H1 (cell line): Measurements from ENCODE around the gene IRAG1. TPM values are rescaled to one million over a fixed set of nuclear protein-coding genes. Genes with fewer than 3 reads are reported as not detected.

Experiments used
- CHD7 ChIP-seq: fragments of 300-600 bp; sonication (generic); IDR thresholded peaks from 2 replicates; pipeline ENCODE4 v1.7.1; 2012; ENCODE audit warnings: low read length, moderate library complexity, mild to moderate bottlenecking, inconsistent platforms; ENCODE audit not compliant: insufficient replicate concordance
- E2F6 ChIP-seq: IDR thresholded peaks from 2 replicates; pipeline ENCODE4 v1.6.1; 2012; ENCODE audit warnings: inconsistent platforms
- MAX ChIP-seq: IDR thresholded peaks from 2 replicates; pipeline ENCODE4 v1.6.1; 2012; ENCODE audit warnings: inconsistent platforms
- POLR2A ChIP-seq, 2 experiments: IDR thresholded peaks; 1 replicate in 1 of 2; 2 replicates in 1 of 2; pipeline ENCODE4 v1.6.1; 2011; ENCODE audit warnings: low read depth in 2 of 2, low read length in 2 of 2, mild to moderate bottlenecking in 2 of 2; ENCODE audit errors: control extremely low read depth in 1 of 2
- POLR2AphosphoS5 ChIP-seq: IDR thresholded peaks from 2 replicates; pipeline ENCODE4 v1.6.1; 2011; ENCODE audit warnings: low read depth, low read length
- RBBP5 ChIP-seq: IDR thresholded peaks from 2 replicates; pipeline ENCODE4 v1.7.1; 2012; ENCODE audit warnings: low read depth, mild to moderate bottlenecking, inconsistent platforms, low read length, moderate library complexity, borderline replicate concordance
- SRF ChIP-seq: IDR thresholded peaks from 2 replicates; pipeline ENCODE4 v1.6.1; 2011; ENCODE audit warnings: mild to moderate bottlenecking, low read depth, low read length, moderate library complexity
- USF2 ChIP-seq: IDR thresholded peaks from 2 replicates; pipeline ENCODE4 v1.6.1; 2011; ENCODE audit warnings: low read length, improper control_type of control experiment
- polyA plus RNA-seq, 7 experiments: library from polyadenylated mRNA; depleted of rRNA in 3 of 7; stranded (reverse) in 5 of 7; unstranded in 2 of 7; fragments of >200 nt in 5 of 7; fragments of 200-250 nt in 2 of 7; gene quantifications; 1 replicate in 5 of 7; 2 replicates in 1 of 7; 4 replicates in 1 of 7; pipeline versions ENCODE4 v1.2.1 to v1.2.3, GENCODE V29; 2011 to 2013; ENCODE audit warnings: missing spikeins in 2 of 7, mixed read lengths in 2 of 7
- total RNA-seq: library from RNA; stranded (reverse); fragmentation: NEBNext Ultra II Directional; extraction: Animal tissue kit (Norgen Biotek cat#: 25700); gene quantifications from 2 replicates; pipeline ENCODE4 v1.2.1, GENCODE V29; 2021

Gene IRAG1
- total and polyA plus RNA-seq, 2 of the 8 experiments (the other 6 are each of a cell fraction or from before 2014, with no cell fraction given), result 1.8 to 2.7 TPM

GRCh38 chr11:10667521-10667885 is 26.1 kb downstream of the IRAG1 start (continued):
- TF ChIP-seq CHD7, result no peak
- TF ChIP-seq POLR2AphosphoS5, result no peak
- no peak for TF ChIP-seq SRF
- no peak for TF ChIP-seq POLR2A (IDR thresholded peaks at IDR 0.05; ENCODE audit: control extremely low read depth in 1 of 2, low read depth in 2 of 2, low read length in 2 of 2)
- TF ChIP-seq RBBP5, result no peak
- no peak for TF ChIP-seq MAX
- TF ChIP-seq USF2, result no peak
- no peak for TF ChIP-seq E2F6
